ENCODE measurements around the gene SCCPDH.
"Not testable (repeated sequence)": the region's sequence is repeated elsewhere in the genome, so short reads cannot be mapped to it uniquely, and the experiment has no call there.

Gene SCCPDH

DNA sequence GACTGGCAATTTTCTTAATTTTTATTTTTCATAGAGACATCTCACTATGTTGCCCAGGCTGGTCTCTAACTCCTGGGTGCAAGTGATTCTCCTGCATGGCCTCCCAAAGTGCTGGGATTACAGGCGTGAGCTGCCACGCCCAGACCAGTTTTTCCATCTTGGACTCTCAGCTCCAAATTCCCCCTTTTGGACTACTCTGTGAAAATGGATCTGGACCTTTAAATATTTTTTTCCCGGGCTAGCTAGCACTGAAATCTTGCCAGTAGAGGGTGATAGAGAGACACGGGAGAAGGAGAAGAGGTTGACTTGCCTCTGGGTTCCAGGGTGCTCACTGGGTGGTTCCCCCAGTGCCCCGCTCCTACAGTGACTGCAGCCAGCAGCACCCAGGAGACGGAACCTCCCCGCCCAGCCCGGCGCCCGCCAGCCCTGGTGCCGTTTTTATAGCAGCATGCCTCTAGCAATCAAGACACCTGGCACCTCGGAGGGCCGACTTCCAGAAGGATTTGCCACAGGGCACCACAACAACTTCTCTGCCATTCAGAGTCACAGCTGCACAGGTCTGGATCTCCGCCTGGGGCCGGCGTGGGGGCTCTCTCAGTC is 34.7 kb upstream of the SCCPDH start:
- TF ChIP-seq, protein P1, sequence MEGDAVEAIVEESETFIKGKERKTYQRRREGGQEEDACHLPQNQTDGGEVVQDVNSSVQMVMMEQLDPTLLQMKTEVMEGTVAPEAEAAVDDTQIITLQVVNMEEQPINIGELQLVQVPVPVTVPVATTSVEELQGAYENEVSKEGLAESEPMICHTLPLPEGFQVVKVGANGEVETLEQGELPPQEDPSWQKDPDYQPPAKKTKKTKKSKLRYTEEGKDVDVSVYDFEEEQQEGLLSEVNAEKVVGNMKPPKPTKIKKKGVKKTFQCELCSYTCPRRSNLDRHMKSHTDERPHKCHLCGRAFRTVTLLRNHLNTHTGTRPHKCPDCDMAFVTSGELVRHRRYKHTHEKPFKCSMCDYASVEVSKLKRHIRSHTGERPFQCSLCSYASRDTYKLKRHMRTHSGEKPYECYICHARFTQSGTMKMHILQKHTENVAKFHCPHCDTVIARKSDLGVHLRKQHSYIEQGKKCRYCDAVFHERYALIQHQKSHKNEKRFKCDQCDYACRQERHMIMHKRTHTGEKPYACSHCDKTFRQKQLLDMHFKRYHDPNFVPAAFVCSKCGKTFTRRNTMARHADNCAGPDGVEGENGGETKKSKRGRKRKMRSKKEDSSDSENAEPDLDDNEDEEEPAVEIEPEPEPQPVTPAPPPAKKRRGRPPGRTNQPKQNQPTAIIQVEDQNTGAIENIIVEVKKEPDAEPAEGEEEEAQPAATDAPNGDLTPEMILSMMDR (IDR thresholded peaks at IDR 0.05; ENCODE audit: low read depth, low read length, poor library complexity, severe bottlenecking) = peak; percentile 84
- no peak for TF ChIP-seq EZH2phosphoT487 (IDR thresholded peaks at IDR 0.05; ENCODE audit: borderline replicate concordance, low read length)
- Histone ChIP-seq H3F3A (ENCODE audit: control insufficient read depth, insufficient read depth) (peaks cover 6% of the 10 kb centered on the region), H3K4me1 (ENCODE audit: control insufficient read depth, low read length) (peaks cover 18% of the 10 kb centered on the region), H3K9me3 (ENCODE audit: control insufficient read depth, insufficient read depth, low read length) (peaks cover 10% of the 10 kb centered on the region; the same call in 1 of the 2 replicates), H4K20me1 (ENCODE audit: control insufficient read depth, insufficient read depth, low read depth, low read length) (no peaks in the 10 kb centered on the region), H3K27me3 (ENCODE audit: control insufficient read depth, low read length) (no peaks in the 10 kb centered on the region), H3K27ac (ENCODE audit: low read depth, low read length) (no peak overlapping the region), H3K4me3 (ENCODE audit: low read length) (peak overlapping the region; percentile 69), H3K9me2 (replicated peaks; ENCODE audit: control insufficient read depth, low read length) (no peaks in the 10 kb centered on the region), H3K79me2 (ENCODE audit: control insufficient read depth, low read length) (no peaks in the 10 kb centered on the region), H3K4me2 (ENCODE audit: low read length) (peak overlapping the region; percentile 70), H3K36me3 (ENCODE audit: control insufficient read depth, low read length) (no peaks in the 10 kb centered on the region)

DNA sequence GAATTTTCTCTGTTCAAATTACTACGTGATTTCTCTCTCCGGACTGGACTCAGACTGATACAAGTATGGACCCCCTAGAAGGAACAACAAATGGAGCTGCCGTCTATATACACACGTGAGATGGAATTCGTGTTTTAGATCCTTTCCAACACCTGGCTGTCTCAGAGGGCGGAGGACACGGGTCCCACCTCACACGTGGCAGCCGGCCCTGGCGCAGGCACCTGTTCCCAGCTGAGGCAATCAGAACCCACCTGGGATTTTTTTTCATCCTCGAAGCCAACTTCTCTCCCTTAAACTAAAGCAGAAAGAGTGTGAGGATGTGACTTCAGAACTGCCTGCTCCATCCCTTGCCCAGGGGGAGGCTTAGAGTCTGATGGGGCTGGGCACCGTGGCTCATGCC is 34.1 kb upstream of the SCCPDH start:
- Histone ChIP-seq H3K36me3 (ENCODE audit: control insufficient read depth, low read length) (no peaks in the 10 kb centered on the region), H3F3A (ENCODE audit: control insufficient read depth, insufficient read depth) (peaks cover 6% of the 10 kb centered on the region), H3K4me2 (ENCODE audit: low read length) (peak overlapping the region; percentile 70), H3K4me1 (ENCODE audit: control insufficient read depth, low read length) (peaks cover 18% of the 10 kb centered on the region), H4K20me1 (ENCODE audit: control insufficient read depth, insufficient read depth, low read depth, low read length) (no peaks in the 10 kb centered on the region), H3K79me2 (ENCODE audit: control insufficient read depth, low read length) (no peaks in the 10 kb centered on the region), H3K9me2 (replicated peaks; ENCODE audit: control insufficient read depth, low read length) (no peaks in the 10 kb centered on the region), H3K9me3 (ENCODE audit: control insufficient read depth, insufficient read depth, low read length) (peaks cover 10% of the 10 kb centered on the region; the same call in 1 of the 2 replicates), H3K27me3 (ENCODE audit: control insufficient read depth, low read length) (no peaks in the 10 kb centered on the region), H3K27ac (ENCODE audit: low read depth, low read length) (no peak overlapping the region), H3K4me3 (ENCODE audit: low read length) (peak overlapping the region; percentile 69)
- TF ChIP-seq, protein P1 (IDR thresholded peaks at IDR 0.05; ENCODE audit: low read depth, low read length, poor library complexity, severe bottlenecking) = no peak
- TF ChIP-seq EZH2phosphoT487 (IDR thresholded peaks at IDR 0.05; ENCODE audit: borderline replicate concordance, low read length) = no peak

GRCh38 chr1:246691622-246692495 is 32.4 kb upstream of the SCCPDH start:
- Histone ChIP-seq H3K4me2 (ENCODE audit: low read length) (no peak overlapping the region), H4K20me1 (ENCODE audit: control insufficient read depth, insufficient read depth, low read depth, low read length) (no peaks in the 10 kb centered on the region), H3K4me3 (ENCODE audit: low read length) (no peak overlapping the region), H3K9me3 (ENCODE audit: control insufficient read depth, insufficient read depth, low read length) (peaks cover 10% of the 10 kb centered on the region; the same call in 1 of the 2 replicates), H3K36me3 (ENCODE audit: control insufficient read depth, low read length) (no peaks in the 10 kb centered on the region), H3F3A (ENCODE audit: control insufficient read depth, insufficient read depth) (peaks cover 6% of the 10 kb centered on the region), H3K4me1 (ENCODE audit: control insufficient read depth, low read length) (peaks cover 27% of the 10 kb centered on the region), H3K79me2 (ENCODE audit: control insufficient read depth, low read length) (no peaks in the 10 kb centered on the region), H3K9me2 (replicated peaks; ENCODE audit: control insufficient read depth, low read length) (no peaks in the 10 kb centered on the region), H3K27me3 (ENCODE audit: control insufficient read depth, low read length) (no peaks in the 10 kb centered on the region), H3K27ac (ENCODE audit: low read depth, low read length) (no peak overlapping the region)
- TF ChIP-seq EZH2phosphoT487 (IDR thresholded peaks at IDR 0.05; ENCODE audit: borderline replicate concordance, low read length) = no peak
- TF ChIP-seq, protein P1 (IDR thresholded peaks at IDR 0.05; ENCODE audit: low read depth, low read length, poor library complexity, severe bottlenecking) = no peak

DNA sequence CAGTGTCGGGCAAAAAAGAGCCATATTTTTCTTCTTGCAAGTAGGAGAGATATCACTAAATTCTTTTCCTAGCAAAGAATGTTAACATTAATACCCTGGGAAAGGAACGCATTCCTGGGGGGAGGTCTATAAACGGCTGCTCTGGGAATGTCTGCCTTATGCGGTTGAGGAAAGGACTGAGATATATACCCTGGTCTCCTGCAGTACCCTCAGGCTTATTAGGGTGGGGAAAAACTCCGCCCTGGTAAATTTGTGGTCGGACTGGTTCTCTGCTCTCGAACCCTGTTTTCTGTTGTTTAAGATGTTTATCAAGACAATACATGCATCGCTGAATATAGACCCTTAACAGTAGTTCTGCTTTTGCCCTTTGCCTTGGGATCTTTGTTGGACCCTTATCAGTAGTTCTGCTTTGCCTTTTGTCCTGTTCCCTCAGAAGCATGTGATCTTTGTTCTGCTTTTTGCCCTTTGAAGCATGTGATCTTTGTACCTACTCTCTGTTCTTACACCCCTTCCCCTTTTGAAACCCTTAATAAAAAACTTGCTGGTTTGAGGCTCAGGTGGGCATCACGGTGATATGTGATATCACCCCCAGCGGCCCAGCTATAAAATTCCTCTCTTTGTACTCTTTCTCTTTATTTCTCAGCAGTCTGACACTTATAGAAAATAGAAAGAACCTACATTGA is 29.9 kb upstream of the SCCPDH start:
- peaks cover 40% of the 10 kb centered on the region for H3K4me1 ChIP-seq (ENCODE audit: control insufficient read depth, low read length)
- H3K4me2 ChIP-seq (ENCODE audit: low read length); H3K9me3 ChIP-seq (ENCODE audit: control insufficient read depth, insufficient read depth, low read length); H3F3A ChIP-seq (ENCODE audit: control insufficient read depth, insufficient read depth); H3K27me3 ChIP-seq (ENCODE audit: control insufficient read depth, low read length); H4K20me1 ChIP-seq (ENCODE audit: control insufficient read depth, insufficient read depth, low read depth, low read length); H3K27ac ChIP-seq (ENCODE audit: low read depth, low read length); H3K9me2 ChIP-seq (replicated peaks; ENCODE audit: control insufficient read depth, low read length); H3K36me3 ChIP-seq (ENCODE audit: control insufficient read depth, low read length); H3K79me2 ChIP-seq (ENCODE audit: control insufficient read depth, low read length); H3K4me3 ChIP-seq (ENCODE audit: low read length): not testable (repeated sequence)
